Measurements from ENCODE around the gene GLI3. TPM values are rescaled to one million over a fixed set of nuclear protein-coding genes. Genes with fewer than 3 reads are reported as not detected.

Gene GLI3
- total and polyA plus RNA-seq, 2 of the 4 experiments (the other 2 are of a cell fraction), result 1.3 to 3.9 TPM

- dilution Hi-C loops (cut with HindIII; ENCODE audit: low sequenced_read_pairs, unreplicated experiment), result no loop called here
- Histone ChIP-seq H3K14ac (replicated peaks; ENCODE audit: low read depth, low read length) (no peak overlapping the region), H3K9ac (ENCODE audit: low read depth, low read length) (no peak overlapping the region), H2BK15ac (ENCODE audit: low read depth, low read length) (no peak overlapping the region), H2AK9ac (replicated peaks; ENCODE audit: low read depth, low read length, poor library complexity) (no peak overlapping the region), H3K27ac (ENCODE audit: insufficient read depth, low read length) (no peak overlapping the region), H3K27me3 (ENCODE audit: control insufficient read depth, insufficient read depth, low read length) (no peaks in the 10 kb centered on the region), H2BK120ac (ENCODE audit: low read depth, low read length) (no peak overlapping the region), H4K20me1 (ENCODE audit: insufficient read depth, low read length) (peaks cover 3% of the 10 kb centered on the region; the same call in 1 of the 2 replicates), H2AFZ (replicated peaks; ENCODE audit: low read length, poor library complexity) (no peak overlapping the region), H4K91ac (ENCODE audit: insufficient read depth, low read depth, low read length) (no peak overlapping the region), H3K4me3 (ENCODE audit: insufficient read depth, low read depth, low read length) (no peak overlapping the region), H4K5ac (ENCODE audit: low read depth, low read length) (no peak overlapping the region), H3K9me3 (ENCODE audit: control insufficient read depth, insufficient read depth, low read length) (no peaks in the 10 kb centered on the region), H3K56ac (ENCODE audit: extremely low read depth, insufficient read depth, low read length) (no peak overlapping the region), H2BK20ac (ENCODE audit: low read depth, low read length) (no peak overlapping the region), H3K36me3 (ENCODE audit: control insufficient read depth, insufficient read depth, low read length) (peaks cover 21% of the 10 kb centered on the region), H4K8ac (ENCODE audit: low read depth in 2 of 2, low read length in 2 of 2) (no peak overlapping the region), H3K4me2 (ENCODE audit: low read depth, low read length) (no peak overlapping the region), H3K79me1 (ENCODE audit: low read depth in 1 of 2, low read length in 2 of 2) (peaks cover 14 to 17% of the 10 kb centered on the region in 2 experiments), H3K9me1 (ENCODE audit: insufficient read depth, low read length) (peaks cover 3% of the 10 kb centered on the region; the same call in 1 of the 2 replicates), H3K4me1 (ENCODE audit: control insufficient read depth, insufficient read depth, low read length) (peaks cover 3% of the 10 kb centered on the region; the same call in 1 of the 2 replicates), H2AK5ac (ENCODE audit: low read depth, low read length) (no peak overlapping the region), H3K23ac (ENCODE audit: low read depth, low read length) (no peak overlapping the region), H3K4ac (ENCODE audit: low read depth, low read length) (no peak overlapping the region), H2BK5ac (ENCODE audit: low read depth, low read length, poor library complexity, severe bottlenecking) (no peak overlapping the region), H3K18ac (ENCODE audit: low read depth, low read length) (no peak overlapping the region)
- ATAC-seq (ENCODE audit: low read depth), result no peak
- no peak for DNase-seq
- BruUV-seq (replicated peaks), result no TSS peak
- ChIA-PET POLR2A (ENCODE audit: unreplicated experiment) (no interaction called here), CTCF (no interaction called here)
- in situ Hi-C loops (cut with MboI; ENCODE audit: low sequenced_read_pairs), result no loop called here
- intact Hi-C loops (cut with micrococcal nuclease), result no loop called here
- no peak for TF ChIP-seq FOS (IDR thresholded peaks at IDR 0.05; ENCODE audit: low read depth, low read length)
- TF ChIP-seq USF2 (IDR thresholded peaks at IDR 0.05; ENCODE audit: low read depth, low read length), result no peak
- no peak for TF ChIP-seq RFX5 (IDR thresholded peaks at IDR 0.05; ENCODE audit: low read depth, low read length)
- TF ChIP-seq SMC3 (IDR thresholded peaks at IDR 0.05; ENCODE audit: low read depth, low read length), result no peak
- no peak for TF ChIP-seq CEBPB (IDR thresholded peaks at IDR 0.05; ENCODE audit: low read depth, low read length)
- no peak for TF ChIP-seq CTCF (conservative IDR thresholded peaks at IDR 0.05; ENCODE audit: low read depth, low read length)
- no peak for TF ChIP-seq MAZ (IDR thresholded peaks at IDR 0.05; ENCODE audit: borderline replicate concordance, low read depth, low read length)
- TF ChIP-seq MXI1 (IDR thresholded peaks at IDR 0.05; ENCODE audit: borderline replicate concordance, low read depth, low read length), result no peak
- no peak for TF ChIP-seq ELK1 (IDR thresholded peaks at IDR 0.05; ENCODE audit: borderline replicate concordance, low read depth, low read length)
- no peak for TF ChIP-seq POLR2A (IDR thresholded peaks at IDR 0.05; ENCODE audit: low read depth, low read length)
- TF ChIP-seq RAD21 (IDR thresholded peaks at IDR 0.05; ENCODE audit: low read length), result no peak
- no peak for TF ChIP-seq CHD1 (IDR thresholded peaks at IDR 0.05; ENCODE audit: low read depth, low read length)
- no peak for TF ChIP-seq MAFK (IDR thresholded peaks at IDR 0.05; ENCODE audit: low read depth, low read length)
- WGBS, 2 experiments (ENCODE audit: extremely low coverage in 2 of 2, insufficient read length in 1 of 2), result no CpG with 5 or more reads among the region's 2 CpGs
These were observed 14.9 kb downstream of the GLI3 start for GRCh38 chr7:42222125-42222524.

All from IMR-90 (cell line).